Measurements from ENCODE around the gene SLC9A9. TPM values are rescaled to one million over a fixed set of nuclear protein-coding genes. Genes with fewer than 3 reads are reported as not detected.
A peak's percentile ranks its signal among the peaks of the same experiment; 100 is the strongest.

SLC9A9 gene
- total RNA-seq, 1 experiment from 2014 or later: 2.2 TPM

DNA sequence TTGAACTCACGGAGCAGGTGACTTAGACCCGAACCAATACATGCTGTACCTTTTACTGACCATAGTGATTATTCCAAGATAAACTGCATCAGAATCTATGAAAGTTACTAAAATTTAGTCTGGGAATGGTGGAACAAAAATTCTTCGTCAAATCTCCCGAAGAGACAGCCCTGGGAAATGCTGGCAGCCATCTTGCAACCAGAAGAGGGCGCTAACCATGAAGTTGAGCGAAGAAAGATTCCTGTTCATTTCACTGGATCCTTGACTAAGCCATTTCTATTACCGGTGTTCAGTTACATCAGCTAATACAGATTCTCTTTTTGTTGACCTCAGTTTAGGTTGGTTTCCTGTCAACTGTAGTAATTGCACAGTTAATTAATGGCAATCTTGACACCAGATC, 199.6 kb downstream of the SLC9A9 start:
- Mint-ChIP-seq H3K4me1 (ENCODE audit: insufficient read depth, unreplicated experiment) (peaks cover 16% of the 10 kb centered on the region), H3K4me3 (ENCODE audit: unreplicated experiment) (no peak overlapping the region), H3K27ac (ENCODE audit: low read depth, unreplicated experiment) (no peak overlapping the region), H3K27me3 (ENCODE audit: insufficient read depth, unreplicated experiment) (no peaks in the 10 kb centered on the region), H3K9me3 (ENCODE audit: unreplicated experiment) (no peaks in the 10 kb centered on the region), H3K36me3 (ENCODE audit: insufficient read depth, unreplicated experiment) (no peaks in the 10 kb centered on the region)
- DNase-seq (ENCODE audit: unreplicated experiment): peak; percentile 23
- BruUV-seq (replicated peaks): no TSS peak
- CTCF ChIA-PET: interaction anchor here (0.6 to 1.3 kb wide), 3 partner anchors 26 to 824 kb away, joined by 3 to 4 read pairs (median 3); no protein-coding TSS in a partner anchor
- POLR2A ChIA-PET: interaction anchor here (1.1 kb wide), 1 partner anchor 9 kb away, joined by 3 read pairs; no protein-coding TSS in a partner anchor
- intact Hi-C loops (cut with micrococcal nuclease): loop anchor here (10.0 kb wide), 1 partner anchor 604 kb away; no protein-coding TSS in a partner anchor
- TF ChIP-seq CTCF (IDR thresholded peaks at IDR 0.05; ENCODE audit: unreplicated experiment): peak; percentile 11

- POLR2A ChIA-PET: no interaction called here
- H3K36me3 Mint-ChIP-seq (ENCODE audit: insufficient read depth, unreplicated experiment): no peaks in the 10 kb centered on the region
- no peak overlapping the region for H3K27ac Mint-ChIP-seq (ENCODE audit: low read depth, unreplicated experiment)
- intact Hi-C loops (cut with micrococcal nuclease): loop anchor here (10.0 kb wide), 1 partner anchor 603 kb away; no protein-coding TSS in a partner anchor
- no peak for TF ChIP-seq CTCF (IDR thresholded peaks at IDR 0.05; ENCODE audit: unreplicated experiment)
- no TSS peak for BruUV-seq (replicated peaks)
- peaks cover 11% of the 10 kb centered on the region for H3K4me1 Mint-ChIP-seq (ENCODE audit: insufficient read depth, unreplicated experiment)
- no peak overlapping the region for H3K4me3 Mint-ChIP-seq (ENCODE audit: unreplicated experiment)
- no peaks in the 10 kb centered on the region for H3K27me3 Mint-ChIP-seq (ENCODE audit: insufficient read depth, unreplicated experiment)
- H3K9me3 Mint-ChIP-seq (ENCODE audit: unreplicated experiment): no peaks in the 10 kb centered on the region
- CTCF ChIA-PET: interaction anchor here (0.5 to 1.3 kb wide), 4 partner anchors 26 to 824 kb away, joined by 3 to 4 read pairs (median 3); no protein-coding TSS in a partner anchor
- DNase-seq (ENCODE audit: unreplicated experiment): no peak
Observed at GRCh38 chr3:143648218-143648617, 200.1 kb downstream of the SLC9A9 start.

DNA sequence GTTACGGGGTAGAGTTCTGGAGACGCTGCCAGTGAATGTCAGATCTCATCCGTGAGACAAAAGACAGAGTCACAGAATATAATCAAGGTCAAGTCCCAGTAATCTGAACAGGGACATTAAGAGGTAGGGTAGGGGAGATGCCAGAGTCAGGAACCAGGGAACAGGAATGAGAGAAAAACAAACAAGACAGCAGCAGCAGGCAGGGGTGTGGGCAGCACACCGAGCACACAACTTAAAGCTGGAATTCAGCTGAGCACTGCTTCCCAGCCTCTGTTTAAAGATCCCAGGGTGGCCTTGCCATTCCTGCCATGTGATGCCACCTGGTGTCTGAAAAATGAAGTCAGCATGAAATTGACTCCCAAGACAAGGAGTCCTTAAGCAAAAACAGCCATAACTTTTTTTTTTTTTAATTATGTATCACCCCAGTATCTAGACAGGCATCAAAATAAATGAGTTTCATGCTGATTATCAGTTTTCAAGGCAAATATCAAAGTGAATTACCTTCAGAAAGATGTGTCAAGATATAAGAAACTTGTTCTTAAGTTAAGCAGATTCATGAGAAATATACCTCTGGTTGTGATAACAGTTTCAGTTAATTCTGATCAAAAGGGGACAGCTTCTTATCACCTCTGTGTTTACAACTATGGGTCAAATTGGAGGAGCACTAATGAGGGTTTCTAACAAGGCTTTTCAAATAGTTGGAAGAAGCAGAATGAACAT, 203.7 kb downstream of the SLC9A9 start:
- peaks cover 16% of the 10 kb centered on the region for H3K9me3 Mint-ChIP-seq (ENCODE audit: unreplicated experiment)
- no peaks in the 10 kb centered on the region for H3K27me3 Mint-ChIP-seq (ENCODE audit: insufficient read depth, unreplicated experiment)
- peak; percentile 69 for TF ChIP-seq CTCF (IDR thresholded peaks at IDR 0.05; ENCODE audit: unreplicated experiment)
- CTCF ChIA-PET: interaction anchor here (0.5 to 3.9 kb wide), 35 partner anchors 10 to 1113 kb away, joined by 3 to 30 read pairs (median 3); no protein-coding TSS in a partner anchor
- POLR2A ChIA-PET: interaction anchor here (0.6 to 3.4 kb wide), 15 partner anchors 10 to 643 kb away, joined by 3 to 16 read pairs (median 4); partner anchors contain the start of gene U2SURP
- H3K36me3 Mint-ChIP-seq (ENCODE audit: insufficient read depth, unreplicated experiment): no peaks in the 10 kb centered on the region
- BruUV-seq (replicated peaks): no TSS peak
- no peak overlapping the region for H3K4me3 Mint-ChIP-seq (ENCODE audit: unreplicated experiment)
- peak overlapping the region; percentile 81 for H3K27ac Mint-ChIP-seq (ENCODE audit: low read depth, unreplicated experiment)
- intact Hi-C loops (cut with micrococcal nuclease): loop anchor here (1.0 to 10.0 kb wide), 7 partner anchors 119 to 600 kb away; no protein-coding TSS in a partner anchor
- DNase-seq (ENCODE audit: unreplicated experiment): peak; percentile 85
- H3K4me1 Mint-ChIP-seq (ENCODE audit: insufficient read depth, unreplicated experiment): peaks cover 6% of the 10 kb centered on the region

DNA sequence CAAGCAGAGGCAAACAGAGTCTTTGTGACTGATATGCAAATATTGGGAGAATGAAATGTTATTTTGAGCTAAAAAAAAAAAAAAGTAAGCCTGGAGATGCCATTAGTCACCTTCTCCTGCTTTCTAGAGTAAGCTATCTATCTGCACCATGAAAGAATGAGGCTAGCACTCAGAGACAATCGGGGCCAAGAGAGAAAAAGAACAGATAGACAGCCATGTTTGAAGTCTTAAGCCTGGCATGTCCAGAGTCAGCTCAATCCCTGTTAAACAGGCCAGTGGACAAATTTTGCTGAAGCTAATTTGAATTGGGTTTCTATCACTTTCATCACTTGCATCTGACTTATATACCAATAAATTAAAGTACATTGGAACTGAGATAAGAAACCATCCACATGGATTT, 204.4 kb downstream of the SLC9A9 start:
- Mint-ChIP-seq H3K36me3 (ENCODE audit: insufficient read depth, unreplicated experiment) (no peaks in the 10 kb centered on the region), H3K27me3 (ENCODE audit: insufficient read depth, unreplicated experiment) (no peaks in the 10 kb centered on the region), H3K27ac (ENCODE audit: low read depth, unreplicated experiment) (peak overlapping the region; percentile 81), H3K9me3 (ENCODE audit: unreplicated experiment) (peaks cover 16% of the 10 kb centered on the region), H3K4me1 (ENCODE audit: insufficient read depth, unreplicated experiment) (peaks cover 6% of the 10 kb centered on the region), H3K4me3 (ENCODE audit: unreplicated experiment) (no peak overlapping the region)
- DNase-seq (ENCODE audit: unreplicated experiment): no peak
- POLR2A ChIA-PET: interaction anchor here (0.5 to 3.4 kb wide), 15 partner anchors 10 to 643 kb away, joined by 3 to 16 read pairs (median 4); partner anchors contain the start of gene U2SURP
- intact Hi-C loops (cut with micrococcal nuclease): loop anchor here (1.0 to 10.0 kb wide), 7 partner anchors 119 to 599 kb away; no protein-coding TSS in a partner anchor
- TF ChIP-seq CTCF (IDR thresholded peaks at IDR 0.05; ENCODE audit: unreplicated experiment): no peak
- CTCF ChIA-PET: interaction anchor here (0.5 to 3.9 kb wide), 42 partner anchors 8 to 1112 kb away, joined by 3 to 30 read pairs (median 4); partner anchors contain the start of gene CHST2
- no TSS peak for BruUV-seq (replicated peaks)

Data from MCF 10A (cell line).